Measurements from ENCODE around the gene PALLD.
"Not testable (repeated sequence)": the region's sequence is repeated elsewhere in the genome, so short reads cannot be mapped to it uniquely, and the experiment has no call there.

PALLD gene

GRCh38 chr4:168708108-168708507, 211.3 kb downstream of the PALLD start:
- DNase-seq (ENCODE audit: low spot score) = no peak

GRCh38 chr4:168710353-168710946, 213.6 kb downstream of the PALLD start:
- no peak for DNase-seq (ENCODE audit: low spot score)

- DNase-seq (ENCODE audit: low spot score) = no peak
Measured at GRCh38 chr4:168711197-168712140, 214.6 kb downstream of the PALLD start.

GRCh38 chr4:168712316-168712890, 215.6 kb downstream of the PALLD start:
- no peak for DNase-seq (ENCODE audit: low spot score)

- no peak for DNase-seq (ENCODE audit: low spot score)
Measured at GRCh38 chr4:168713253-168713652, 216.4 kb downstream of the PALLD start.

GRCh38 chr4:168715896-168716295, 219.0 kb downstream of the PALLD start:
- no peak for DNase-seq (ENCODE audit: low spot score)

- no peak for DNase-seq (ENCODE audit: low spot score)
Measured at GRCh38 chr4:168716406-168717129, 219.7 kb downstream of the PALLD start.

GRCh38 chr4:168717847-168718246, 221.0 kb downstream of the PALLD start:
- no peak for DNase-seq (ENCODE audit: low spot score)

GRCh38 chr4:168719725-168720124, 222.9 kb downstream of the PALLD start:
- DNase-seq (ENCODE audit: low spot score) = no peak

- no peak for DNase-seq (ENCODE audit: low spot score)
Measured at GRCh38 chr4:168720396-168720900, 223.6 kb downstream of the PALLD start.

GRCh38 chr4:168722391-168722790, 225.5 kb downstream of the PALLD start:
- DNase-seq (ENCODE audit: low spot score) = no peak

GRCh38 chr4:168723020-168723419, 226.2 kb downstream of the PALLD start:
- DNase-seq (ENCODE audit: low spot score) = no peak

GRCh38 chr4:168723569-168723968, 226.7 kb downstream of the PALLD start:
- no peak for DNase-seq (ENCODE audit: low spot score)

GRCh38 chr4:168724243-168724642, 227.4 kb downstream of the PALLD start:
- DNase-seq (ENCODE audit: low spot score) = no peak

GRCh38 chr4:168724686-168725411, 228.0 kb downstream of the PALLD start:
- DNase-seq (ENCODE audit: low spot score) = no peak

- DNase-seq (ENCODE audit: low spot score) = no peak
Measured at GRCh38 chr4:168725930-168726329, 229.1 kb downstream of the PALLD start.

GRCh38 chr4:168727181-168727580, 230.3 kb downstream of the PALLD start:
- not testable (repeated sequence) for DNase-seq (ENCODE audit: low spot score)

GRCh38 chr4:168731006-168731636, 234.3 kb downstream of the PALLD start:
- no peak for DNase-seq (ENCODE audit: low spot score)

- no peak for DNase-seq (ENCODE audit: low spot score)
Measured at GRCh38 chr4:168731706-168732414, 235.0 kb downstream of the PALLD start.

- DNase-seq (ENCODE audit: low spot score) = no peak
Measured at GRCh38 chr4:168732714-168733113, 235.9 kb downstream of the PALLD start.
